Measurements from ENCODE around the gene INTS4. TPM values are rescaled to one million over a fixed set of nuclear protein-coding genes. Genes with fewer than 3 reads are reported as not detected.
A peak's percentile ranks its signal among the peaks of the same experiment; 100 is the strongest.
"Not testable (repeated sequence)": the region's sequence is repeated elsewhere in the genome, so short reads cannot be mapped to it uniquely, and the experiment has no call there.

The INTS4 gene
- polyA plus RNA-seq, 12 donors, result 12.9 to 36.1 (median 25.1) TPM; not detected in 1

DNA sequence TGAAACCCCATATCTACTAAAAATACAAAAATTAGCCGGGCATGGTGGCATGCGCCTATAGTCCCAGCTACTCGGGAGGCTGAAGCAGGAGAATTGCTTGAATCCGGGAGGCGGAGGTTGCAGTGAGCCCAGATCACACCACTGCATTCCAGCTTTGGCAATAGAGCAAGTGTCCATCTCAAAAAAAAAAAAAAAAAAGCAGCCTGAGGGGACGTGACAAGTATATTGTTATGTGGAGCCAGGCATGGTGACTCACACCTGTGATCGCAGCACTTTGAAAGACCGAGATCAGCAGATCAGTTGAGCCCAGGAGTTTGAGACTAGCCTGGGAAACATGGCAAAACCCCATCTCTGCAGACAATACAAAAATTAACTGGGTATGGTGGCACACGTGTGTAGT lies 34.0 kb upstream of the INTS4 start:
- DNase-seq, result not testable (repeated sequence)

DNA sequence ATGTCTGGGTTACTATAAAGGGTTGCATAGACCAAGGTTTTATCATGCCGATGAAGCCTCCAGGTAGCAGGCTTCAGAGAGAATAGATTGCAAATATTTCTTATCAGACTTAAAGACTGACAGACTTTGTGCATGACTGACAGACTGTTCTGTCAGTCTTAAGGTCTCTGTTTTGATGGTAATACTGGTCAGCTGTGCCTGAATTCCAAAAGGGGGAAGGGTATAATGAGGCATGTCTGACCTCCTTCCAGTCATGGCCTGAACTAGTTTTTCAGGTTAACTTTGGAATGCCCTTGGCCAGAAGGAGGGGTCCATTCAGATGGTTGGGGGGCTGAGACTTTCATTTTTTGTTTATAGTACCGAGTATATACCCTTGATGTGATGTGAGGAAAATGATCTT lies 33.3 kb upstream of the INTS4 start:
- DNase-seq, result no peak

DNA sequence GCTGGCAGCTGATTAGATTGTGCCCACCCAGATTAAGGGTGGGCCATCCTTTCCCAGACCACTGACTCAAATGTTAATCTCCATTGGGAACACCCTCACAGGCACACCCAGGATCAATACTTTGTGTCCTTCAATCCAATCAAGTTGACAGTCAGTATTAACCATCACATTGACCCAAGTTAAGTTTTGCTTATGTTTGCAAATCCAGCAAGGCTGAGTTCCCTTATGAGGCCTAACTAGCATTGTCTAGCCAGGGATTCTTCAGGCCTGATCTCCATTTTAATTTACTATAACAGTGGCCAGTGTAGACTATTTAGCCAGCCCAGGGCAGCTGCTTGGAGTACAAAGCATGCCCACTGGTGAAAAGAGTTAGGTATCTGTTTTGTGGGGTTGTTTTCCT lies 30.9 kb upstream of the INTS4 start:
- no peak for DNase-seq

DNA sequence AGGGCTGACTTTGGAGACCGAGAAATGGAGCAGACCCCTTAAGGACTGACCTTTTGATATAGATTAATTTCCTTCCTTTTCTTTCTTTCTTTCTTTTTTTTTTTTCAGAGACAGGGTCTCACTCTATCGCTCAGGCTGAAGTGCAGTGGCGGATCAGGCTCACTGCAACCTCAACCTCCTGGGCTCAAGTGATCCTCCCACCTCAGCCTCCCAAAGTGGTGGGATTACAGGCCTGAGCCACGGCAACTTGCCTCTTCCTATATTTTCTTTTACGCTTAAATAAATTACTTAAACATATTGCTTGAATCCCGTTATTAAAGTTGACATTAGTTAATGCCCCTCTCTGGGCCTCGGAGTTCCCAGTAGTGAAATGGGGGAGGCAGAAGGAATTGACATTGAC lies 29.0 kb upstream of the INTS4 start:
- DNase-seq, result no peak

DNA sequence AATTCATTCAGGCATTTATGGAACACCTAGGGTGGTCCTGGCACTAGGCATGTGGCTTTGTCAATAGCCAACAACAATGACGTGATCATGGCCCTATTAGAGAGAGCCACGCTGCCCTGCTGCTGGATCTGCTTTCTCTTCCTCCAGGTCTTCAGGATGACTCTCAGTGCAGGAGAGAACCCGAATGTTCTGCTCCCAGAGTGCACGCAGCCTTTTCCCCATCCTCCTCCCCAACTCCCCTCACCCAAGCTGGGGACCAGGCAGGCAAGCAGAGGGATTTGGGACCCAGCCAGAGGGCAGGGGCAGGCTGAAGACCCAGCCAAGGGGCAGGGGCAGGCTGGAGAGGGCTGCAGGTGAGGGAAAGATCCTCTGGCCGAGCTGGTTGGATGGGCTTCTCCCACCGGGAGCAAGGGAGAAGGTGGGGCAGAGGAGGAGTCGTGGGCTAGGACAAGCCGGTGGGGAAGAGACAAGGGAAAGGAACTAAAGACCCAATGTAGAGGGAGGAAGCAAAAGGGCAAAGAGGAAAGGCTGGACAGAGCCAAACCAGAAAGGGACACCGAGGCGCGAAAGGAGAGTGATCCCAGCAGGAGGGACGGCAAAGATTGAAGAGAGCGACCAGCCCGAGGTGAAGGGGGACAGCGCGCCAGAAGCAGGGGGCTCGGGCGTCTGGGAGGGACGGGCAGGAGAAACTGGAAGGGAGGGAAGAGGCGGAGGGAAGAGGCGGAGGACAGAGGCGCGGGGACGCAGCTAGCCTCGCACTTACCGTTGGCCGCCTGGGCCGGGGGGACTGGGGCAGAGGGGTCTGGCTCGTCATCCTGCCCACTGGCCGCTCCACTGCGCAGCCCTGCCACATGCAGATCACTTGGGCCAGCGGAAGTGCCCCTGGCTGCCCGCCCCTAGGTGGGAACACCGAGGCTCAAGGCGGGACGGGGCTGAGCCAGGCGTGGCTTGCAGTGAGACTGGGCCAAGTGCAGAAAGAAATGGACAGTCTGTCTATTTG lies 28.2 kb upstream of the INTS4 start, which contains the start of gene KCTD14:
TSS of gene KCTD14 (minus strand) at position 880 of the 1,000 bp plus-strand sequence. CDS start at position 853, 27 bp downstream.
- peak; percentile 22 for DNase-seq

DNA sequence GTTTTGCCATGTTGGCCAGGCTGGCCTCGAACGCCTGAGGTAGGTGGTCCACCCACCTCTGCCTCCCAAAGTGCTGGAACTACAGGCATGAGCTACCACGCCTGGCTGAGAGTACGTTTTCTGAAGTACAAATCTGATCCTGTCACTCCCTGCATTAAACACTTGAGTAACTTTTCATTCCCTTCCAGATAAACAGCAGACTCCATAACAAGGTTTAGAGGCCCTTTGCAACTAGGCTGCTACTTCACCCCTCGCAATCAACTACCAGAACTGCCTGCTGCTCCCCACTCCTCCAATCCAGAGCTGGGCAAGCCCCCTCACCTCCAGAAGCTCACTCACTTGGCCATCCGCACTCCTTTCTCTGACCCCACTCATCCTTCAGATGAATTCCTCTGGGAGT lies 27.1 kb upstream of the INTS4 start:
- DNase-seq, result no peak

DNA sequence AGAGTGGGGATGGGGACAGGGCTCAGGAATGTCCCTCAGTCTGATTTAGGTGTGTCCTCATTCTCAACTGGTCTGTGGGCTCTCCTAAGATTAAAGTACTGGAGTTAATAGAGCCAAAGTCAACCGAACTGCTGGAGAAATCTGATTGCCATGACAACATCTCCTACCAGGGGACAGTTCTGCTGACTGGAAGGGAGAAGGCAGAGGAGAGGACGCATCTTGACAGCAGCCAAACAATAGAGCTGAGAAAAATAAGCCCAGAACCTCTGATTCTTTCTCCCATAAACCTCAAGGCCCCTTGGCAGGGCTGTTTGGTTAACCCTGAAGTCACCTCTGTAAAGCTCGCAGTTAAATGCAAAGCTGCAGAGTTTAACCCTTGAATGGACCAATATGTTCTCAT lies 25.8 kb upstream of the INTS4 start:
- DNase-seq, result no peak

DNA sequence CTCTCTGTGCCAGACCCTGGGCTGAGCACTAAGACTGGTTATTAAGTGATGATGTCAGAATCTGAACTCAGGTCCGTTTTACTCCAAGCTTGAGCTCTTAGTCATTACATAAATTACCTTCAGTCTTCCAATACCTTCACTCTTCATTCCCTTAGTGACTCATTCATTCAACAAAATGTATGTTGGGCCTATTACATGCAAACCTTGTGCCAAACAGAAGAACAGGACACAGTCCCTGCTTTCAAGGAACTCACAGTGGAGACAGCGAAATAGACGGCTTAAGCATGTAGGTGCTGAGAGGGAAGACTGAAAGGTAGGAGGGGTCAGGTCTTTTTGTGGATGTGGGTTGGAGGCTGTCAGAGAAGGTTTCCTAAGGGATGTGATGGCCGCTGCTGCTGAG lies 25.3 kb upstream of the INTS4 start:
- no peak for DNase-seq

DNA sequence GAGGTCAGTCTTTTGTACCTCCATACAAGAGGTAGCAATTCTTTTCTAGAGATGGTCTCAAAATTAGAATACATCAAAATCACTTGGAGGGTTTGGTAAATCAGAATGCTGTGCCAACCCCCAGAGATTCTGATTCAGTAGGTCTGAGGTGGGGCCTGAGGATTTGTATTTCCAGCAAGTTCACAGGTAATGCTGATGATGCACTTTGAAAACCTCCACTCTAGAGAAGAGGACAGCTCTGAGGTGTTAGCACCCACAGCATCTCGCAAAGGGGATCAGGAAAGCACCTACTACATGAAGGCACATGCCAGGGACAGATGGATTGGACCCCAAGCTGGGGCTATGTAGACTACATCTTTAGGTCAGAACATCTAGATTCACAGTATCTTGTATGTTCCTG lies 21.4 kb upstream of the INTS4 start:
- DNase-seq, result no peak

DNA sequence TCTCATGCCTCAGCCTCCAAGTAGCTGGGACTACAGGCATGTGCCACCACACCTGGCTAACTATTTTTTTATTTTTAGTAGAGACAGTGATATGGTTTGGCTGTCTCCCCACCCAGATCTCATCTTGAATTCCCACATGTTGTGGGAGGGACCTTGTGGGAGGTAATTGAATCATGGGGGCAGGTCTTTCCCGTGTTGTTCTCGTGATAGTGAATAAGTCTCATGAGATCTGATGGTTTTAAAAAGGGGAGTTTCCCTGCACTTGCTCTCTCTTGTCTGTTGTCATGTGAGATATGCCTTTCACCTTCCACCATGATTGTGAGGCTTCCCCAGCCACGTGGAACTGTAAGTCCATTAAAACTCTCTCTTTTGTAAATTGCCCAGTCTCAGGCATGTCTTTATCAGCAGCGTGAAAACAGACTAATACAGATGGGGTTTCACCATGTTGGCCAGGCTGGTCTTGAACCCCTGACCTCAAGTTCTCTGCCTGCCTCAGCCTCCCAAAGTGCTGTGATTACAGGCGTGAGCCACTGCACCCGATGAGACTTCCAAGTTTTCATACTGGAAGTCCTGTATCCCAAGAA lies 20.6 kb upstream of the INTS4 start:
- DNase-seq, result not testable (repeated sequence)

DNA sequence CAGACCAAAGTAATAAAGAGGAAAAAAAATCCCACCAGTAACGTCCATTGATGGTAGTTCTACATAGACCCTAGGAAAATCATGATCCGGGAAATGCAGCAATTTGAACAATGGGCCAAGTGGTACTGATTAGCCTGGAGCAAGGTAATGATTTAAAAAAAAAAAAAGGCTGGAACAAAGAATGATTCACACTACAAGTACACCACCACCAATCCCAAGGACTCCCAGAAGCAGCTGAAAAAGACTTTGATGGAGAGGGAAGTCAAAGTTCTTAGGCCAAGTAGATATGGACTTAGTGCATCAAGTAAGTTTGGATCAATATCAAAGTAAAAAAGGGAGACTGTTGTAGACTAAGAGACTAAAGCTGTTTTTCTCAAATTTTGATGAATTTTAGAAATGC lies 16.8 kb upstream of the INTS4 start:
- no peak for DNase-seq

DNA sequence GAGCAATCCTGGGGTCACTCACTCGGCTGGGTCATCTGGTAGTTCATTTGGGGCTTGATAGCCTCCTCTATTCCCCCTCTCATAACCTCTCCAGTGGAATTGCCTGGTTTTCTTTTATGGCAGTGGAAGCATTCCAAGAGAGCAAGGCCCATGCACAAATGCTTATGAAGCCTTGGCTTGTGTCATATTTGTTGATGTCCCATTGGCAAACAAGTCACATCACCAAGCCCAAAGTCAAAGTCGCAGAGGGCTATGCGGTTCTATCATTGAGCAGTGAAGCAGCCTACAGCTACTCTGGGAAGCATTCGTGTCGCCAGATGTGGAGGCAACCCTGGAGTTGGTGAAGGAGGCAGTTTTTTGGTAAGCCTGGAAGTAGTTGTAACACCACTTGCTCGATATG lies 16.3 kb upstream of the INTS4 start:
- no peak for DNase-seq

DNA sequence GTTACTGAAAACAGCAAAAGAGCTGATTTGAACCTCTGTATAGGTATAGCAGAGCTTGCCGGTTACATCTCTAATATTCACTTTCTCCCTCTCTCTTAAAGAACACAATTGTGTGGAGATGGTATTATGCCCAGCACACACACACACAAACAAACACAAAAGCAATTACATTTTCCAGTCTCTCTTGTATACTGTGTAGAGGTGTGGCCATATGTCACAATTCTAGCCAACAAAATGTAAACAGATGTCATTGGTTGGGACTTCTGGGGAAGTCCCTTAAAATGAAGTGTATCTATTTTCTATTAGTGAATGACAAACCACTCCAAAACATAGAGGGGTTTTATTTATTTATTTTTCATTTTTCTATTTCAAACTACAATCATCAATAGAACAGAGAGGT lies 15.8 kb upstream of the INTS4 start:
- DNase-seq, result no peak

DNA sequence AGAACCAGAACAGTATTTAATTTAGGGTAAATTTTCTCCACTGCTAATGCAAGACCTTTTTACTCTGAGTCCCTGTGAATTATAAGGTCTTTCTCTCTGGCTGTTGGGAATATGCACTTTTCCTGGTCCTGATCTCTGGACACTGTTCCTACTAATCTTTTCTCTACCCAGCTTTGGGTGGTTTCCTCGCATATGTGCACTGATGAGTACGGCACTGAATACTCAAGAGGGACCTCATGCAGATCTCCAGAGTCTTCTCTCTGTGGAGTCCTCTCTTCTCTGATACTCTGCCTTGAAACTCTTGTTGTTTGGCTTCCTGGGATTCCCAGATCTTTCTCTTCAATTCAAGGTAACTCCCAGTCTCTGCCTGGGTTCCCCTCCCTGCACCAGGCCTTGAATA lies 14.6 kb upstream of the INTS4 start:
- DNase-seq, result no peak

DNA sequence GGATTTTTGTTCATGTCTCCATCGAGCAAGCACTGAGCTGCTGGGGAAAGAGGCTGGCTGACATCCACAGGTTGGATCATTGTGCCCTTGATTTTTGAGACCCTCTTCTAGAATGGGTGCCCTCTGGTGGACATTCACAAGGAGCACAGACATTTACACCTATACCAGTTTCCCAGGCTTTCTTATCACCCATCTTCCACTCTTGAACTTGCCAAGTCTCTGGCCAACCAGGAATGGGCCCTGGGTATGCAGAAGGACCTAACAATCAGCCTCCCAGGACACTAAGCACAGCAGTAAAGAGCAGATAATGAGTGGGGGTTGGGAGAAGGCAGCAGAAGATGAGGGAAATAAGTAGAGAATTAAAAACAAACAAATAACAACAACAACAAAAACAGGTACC lies 5.7 kb upstream of the INTS4 start:
- peak; percentile 28 for DNase-seq

DNA sequence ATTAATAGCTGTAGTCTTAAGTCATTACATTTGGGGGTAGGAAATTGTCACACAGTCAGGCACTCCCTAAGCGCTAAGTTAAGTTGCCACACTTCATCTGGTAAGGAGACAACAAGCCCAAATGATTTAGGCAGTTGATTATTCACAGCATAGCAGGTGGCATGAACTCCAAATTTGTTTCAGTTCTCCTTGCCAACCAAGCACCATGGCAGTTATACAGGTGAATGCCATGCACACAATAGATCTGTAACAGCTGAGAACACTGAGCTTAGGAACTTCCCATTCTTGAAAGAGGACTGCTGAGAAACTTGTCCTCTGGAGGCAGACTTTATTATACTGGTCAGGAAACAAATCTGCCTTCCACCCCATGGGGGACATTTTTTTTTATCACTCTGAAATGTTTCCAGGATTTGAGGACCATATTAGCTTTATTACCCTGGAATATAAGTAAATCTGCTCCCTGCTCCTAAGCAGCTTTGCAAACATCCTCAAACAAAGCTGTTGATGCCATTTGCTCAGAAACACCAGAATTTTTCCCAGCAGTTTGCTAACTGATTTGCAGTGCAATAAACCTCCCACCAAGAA lies 5.1 kb upstream of the INTS4 start:
- no peak for DNase-seq

DNA sequence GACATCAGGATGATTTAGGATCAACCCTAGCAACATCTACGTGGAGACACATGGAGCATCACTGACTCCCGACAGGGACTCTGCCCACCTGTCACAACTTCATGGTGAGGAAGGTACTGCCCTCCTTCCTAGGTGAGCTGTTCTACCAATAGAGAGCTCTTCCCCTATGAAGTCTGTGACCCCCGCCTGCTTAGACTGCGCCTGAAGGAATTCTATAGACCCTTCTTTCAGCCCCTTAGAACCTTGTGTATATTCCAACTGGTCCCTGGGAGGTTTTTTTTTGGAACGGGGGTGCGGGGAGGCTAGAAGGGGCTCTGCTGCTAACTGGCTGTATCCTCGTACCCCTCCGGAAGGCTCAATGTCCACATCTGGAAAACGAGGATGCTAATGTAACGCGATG lies 566 bp downstream of the INTS4 start:
- no peak for DNase-seq

DNA sequence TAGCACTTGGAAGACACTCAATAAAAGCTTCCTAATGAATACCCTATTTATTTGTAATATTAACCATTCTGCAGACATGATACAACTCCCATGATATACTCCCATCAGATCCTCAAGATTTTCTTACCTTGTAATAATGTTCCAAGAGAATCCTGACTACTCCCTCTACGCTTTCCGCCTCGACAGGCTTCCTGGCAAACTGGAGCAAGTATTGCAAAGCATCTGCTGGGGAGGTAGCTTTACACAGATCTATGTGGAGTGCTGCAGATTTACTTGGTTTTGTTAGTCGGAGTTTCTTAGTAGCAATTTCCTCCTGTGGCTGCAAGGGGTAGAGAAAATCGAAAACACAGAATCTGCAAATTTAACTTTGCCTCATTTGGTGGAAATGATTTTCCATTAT lies 3.5 kb downstream of the INTS4 start:
- DNase-seq, result no peak

DNA sequence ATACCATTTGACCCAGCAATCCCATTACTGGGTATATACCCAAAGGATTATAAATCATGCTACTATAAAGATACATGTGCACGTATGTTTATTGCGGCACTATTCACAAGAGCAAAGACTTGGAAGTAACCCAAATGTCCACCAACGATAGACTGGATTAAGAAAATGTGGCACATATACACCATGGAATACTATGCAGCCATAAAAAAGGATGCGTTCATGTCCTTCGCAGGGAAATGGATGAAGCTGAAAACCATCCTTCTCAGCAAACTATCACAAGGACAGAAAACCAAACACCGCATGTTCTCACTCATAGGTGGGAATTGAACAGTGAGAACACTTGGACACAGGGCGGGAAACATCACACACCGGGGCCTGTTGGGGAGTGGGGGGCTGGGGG lies 8.0 kb downstream of the INTS4 start:
- DNase-seq, result not testable (repeated sequence)

DNA sequence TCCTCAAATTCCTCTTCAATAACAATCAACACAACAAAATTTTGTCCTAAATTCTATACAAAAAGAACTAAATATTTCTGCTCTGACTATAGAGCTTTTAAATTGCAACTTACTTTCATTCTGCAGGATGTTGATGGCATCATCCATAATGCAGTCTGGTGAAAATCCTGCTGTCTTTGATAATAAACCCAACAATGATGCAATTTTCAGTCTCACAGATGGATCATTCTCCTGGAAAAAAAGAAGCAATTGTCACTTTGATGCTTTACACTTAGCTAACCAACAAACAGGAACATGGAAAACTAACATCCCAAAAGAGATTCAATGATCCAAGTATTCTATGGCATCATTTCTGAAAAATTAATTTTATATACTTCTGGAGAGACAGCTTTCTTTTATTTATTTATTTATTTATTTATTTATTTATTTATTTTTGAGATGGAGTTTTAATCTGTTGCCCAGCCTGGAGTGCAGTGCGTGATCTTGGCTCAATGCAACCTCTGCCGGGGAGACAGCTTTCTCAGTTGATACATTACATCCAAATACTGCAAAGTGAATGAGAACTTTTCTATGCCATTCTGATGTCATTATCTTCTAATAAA lies 13.0 kb downstream of the INTS4 start:
- no peak for DNase-seq

DNA sequence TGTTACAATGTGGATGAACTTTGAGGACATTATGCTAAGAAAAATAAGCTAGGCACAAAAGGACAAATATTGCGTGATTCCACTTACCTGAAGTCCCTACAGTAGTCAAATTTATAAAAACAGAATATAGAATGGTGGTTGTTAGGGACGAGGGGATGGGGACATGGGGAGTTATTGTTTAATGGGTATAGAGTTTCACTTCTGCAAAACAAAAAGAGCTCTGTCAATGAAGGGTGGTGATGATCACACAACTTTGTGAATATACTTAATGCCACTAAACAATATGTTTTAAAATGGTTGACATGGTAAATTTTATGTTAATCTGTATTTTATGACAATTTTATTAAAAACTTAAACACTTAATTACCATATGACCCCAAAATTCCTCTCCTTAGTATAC lies 26.1 kb downstream of the INTS4 start:
- DNase-seq, result no peak

DNA sequence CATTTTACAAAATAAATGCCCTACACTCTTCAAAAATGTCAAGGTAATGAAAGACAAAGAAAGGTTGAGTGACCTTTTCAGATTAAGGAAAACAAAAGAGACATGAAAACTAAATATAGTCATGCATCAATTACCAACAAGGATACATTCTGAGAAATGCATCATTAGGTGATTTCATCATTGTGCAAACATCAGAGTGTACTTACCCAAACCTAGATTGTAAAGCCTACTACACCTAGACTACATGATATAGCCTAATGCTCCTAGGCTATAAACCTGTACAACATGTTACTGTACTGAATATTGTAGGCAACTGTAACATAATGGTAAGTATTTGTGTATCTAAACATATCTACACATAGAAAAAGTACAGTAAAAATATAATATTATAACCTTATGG lies 26.7 kb downstream of the INTS4 start:
- DNase-seq, result no peak

DNA sequence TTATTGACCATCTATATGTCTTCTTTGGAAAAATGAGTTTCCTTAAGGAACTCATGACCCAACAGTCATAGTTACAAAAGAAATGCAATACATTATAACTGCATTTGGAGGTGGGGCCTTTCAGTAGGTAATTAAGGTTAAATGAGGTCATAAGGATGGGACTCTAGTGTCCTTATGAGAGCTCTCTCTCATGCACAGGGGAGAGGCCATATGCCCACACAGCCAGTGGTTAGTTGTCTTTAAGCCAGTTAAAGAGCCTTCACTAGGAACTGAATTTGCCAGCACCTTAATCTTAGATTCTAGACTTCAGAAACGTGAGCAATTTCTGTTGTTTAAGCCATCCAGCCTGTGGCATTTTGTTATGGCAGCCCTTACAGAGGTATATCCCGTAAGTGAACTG lies 27.3 kb downstream of the INTS4 start:
- no peak for DNase-seq

All from muscle of arm (tissue), 12 donors.